Lower leg skin (tissue), 4 donors: Measurements from ENCODE around the gene TEPSIN. TPM values are rescaled to one million over a fixed set of nuclear protein-coding genes. Genes with fewer than 3 reads are reported as not detected.

Experiments used
- DNase-seq, 2 donors: peaks; one replicate each; pipeline ENCODE4 v3.0.0-alpha.2; 2019; ENCODE audit warnings: low spot score in 2 of 2
- H3K4me3 ChIP-seq: fragments of 200-600 bp; sonication (generic); 2 replicates; pipeline ENCODE4 v1.5.1; 2017; ENCODE audit warnings: mild to moderate bottlenecking, low read depth; ENCODE audit not compliant: poor library complexity, severe bottlenecking
- POLR2A ChIP-seq, 2 donors: fragments of 450-650 bp; IDR thresholded peaks; one replicate each; pipeline ENCODE4 v1.6.1; 2016 to 2017; ENCODE audit warnings: antibody characterized with exemption in 2 of 2, mild to moderate bottlenecking in 1 of 2, moderate library complexity in 1 of 2
- WGBS, 2 donors: methylation state at CpG; one replicate each; pipeline ENCODE4 v1.1.5; 2018; 5-methylcytosine and 5-hydroxymethylcytosine counted together
- intact Hi-C: fragments of 100-400 bp; cut with DNase I; formaldehyde crosslinking; loops from one replicate; pipeline ENCODE4 v1.15.0; 2023; ENCODE audit warnings: low total_unique reads
- total RNA-seq, 4 donors: library from RNA; depleted of rRNA; stranded (reverse); fragments of >200 nt; gene quantifications; one replicate each; pipeline ENCODE4 v1.1.0, GENCODE V29; 2016
- TF ChIP-seq, protein P1 (sequence below), 3 donors: fragments of 450-650 bp; IDR thresholded peaks; one replicate each; pipeline ENCODE4 v1.5.1; 2016; ENCODE audit warnings: antibody characterized with exemption in 3 of 3, mild to moderate bottlenecking in 3 of 3, moderate library complexity in 2 of 3

The TEPSIN gene
- total RNA-seq, 4 donors from 2014 or later: 40.7 to 104 (median 62.6) TPM

DNA sequence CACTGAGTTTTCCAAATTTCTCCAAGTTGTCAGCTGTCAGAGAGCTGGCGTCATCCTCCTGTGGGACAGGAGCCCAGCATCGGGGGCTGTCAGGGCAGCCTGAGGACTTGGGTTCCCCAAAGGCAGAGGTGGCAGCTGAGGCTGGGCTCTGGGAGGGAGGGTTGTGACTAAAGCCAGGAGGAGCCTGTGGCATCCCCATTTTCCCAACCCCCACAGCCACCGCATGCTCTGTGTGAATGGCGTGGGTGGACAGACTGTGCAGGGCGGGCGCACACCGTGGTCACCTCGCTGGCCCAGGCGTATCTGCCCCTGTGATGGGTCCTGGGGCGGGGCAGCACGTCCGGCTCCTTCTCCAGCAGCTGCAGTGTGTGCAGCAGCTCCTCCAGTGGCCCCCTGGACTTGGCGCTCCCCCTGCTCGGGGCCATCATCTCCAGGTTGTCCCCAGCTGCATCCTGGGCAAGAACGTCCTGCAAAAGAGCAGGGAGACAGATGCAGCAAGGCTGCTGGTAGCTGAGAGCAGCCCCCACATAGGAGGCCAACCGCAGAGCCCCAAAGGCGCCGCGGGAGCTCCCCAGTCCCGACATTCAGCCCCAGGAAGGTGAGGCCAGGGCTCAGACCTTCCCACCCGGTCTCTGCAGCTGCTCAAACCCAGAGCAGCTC, 40.9 kb downstream of the TEPSIN start:
- intact Hi-C loops: no loop called here
- no peak overlapping the region for H3K4me3 ChIP-seq
- DNase-seq: no peak
- TF ChIP-seq POLR2A (IDR thresholded peaks at IDR 0.05): no peak
- TF ChIP-seq, protein P1, sequence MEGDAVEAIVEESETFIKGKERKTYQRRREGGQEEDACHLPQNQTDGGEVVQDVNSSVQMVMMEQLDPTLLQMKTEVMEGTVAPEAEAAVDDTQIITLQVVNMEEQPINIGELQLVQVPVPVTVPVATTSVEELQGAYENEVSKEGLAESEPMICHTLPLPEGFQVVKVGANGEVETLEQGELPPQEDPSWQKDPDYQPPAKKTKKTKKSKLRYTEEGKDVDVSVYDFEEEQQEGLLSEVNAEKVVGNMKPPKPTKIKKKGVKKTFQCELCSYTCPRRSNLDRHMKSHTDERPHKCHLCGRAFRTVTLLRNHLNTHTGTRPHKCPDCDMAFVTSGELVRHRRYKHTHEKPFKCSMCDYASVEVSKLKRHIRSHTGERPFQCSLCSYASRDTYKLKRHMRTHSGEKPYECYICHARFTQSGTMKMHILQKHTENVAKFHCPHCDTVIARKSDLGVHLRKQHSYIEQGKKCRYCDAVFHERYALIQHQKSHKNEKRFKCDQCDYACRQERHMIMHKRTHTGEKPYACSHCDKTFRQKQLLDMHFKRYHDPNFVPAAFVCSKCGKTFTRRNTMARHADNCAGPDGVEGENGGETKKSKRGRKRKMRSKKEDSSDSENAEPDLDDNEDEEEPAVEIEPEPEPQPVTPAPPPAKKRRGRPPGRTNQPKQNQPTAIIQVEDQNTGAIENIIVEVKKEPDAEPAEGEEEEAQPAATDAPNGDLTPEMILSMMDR (IDR thresholded peaks at IDR 0.05): no peak
- WGBS, 2 donors: 92 to 94% methylated on average over 19 to 21 of the region's 21 CpGs

- intact Hi-C loops: no loop called here
- no peak for DNase-seq
- 80 to 94% methylated on average over 6 to 11 of the region's 14 CpGs for WGBS, 2 donors
- TF ChIP-seq, protein P1 (IDR thresholded peaks at IDR 0.05): no peak
- no peak for TF ChIP-seq POLR2A (IDR thresholded peaks at IDR 0.05)
- H3K4me3 ChIP-seq: no peak overlapping the region
Observed at GRCh38 chr17:81197409-81197795, 41.5 kb downstream of the TEPSIN start.

DNA sequence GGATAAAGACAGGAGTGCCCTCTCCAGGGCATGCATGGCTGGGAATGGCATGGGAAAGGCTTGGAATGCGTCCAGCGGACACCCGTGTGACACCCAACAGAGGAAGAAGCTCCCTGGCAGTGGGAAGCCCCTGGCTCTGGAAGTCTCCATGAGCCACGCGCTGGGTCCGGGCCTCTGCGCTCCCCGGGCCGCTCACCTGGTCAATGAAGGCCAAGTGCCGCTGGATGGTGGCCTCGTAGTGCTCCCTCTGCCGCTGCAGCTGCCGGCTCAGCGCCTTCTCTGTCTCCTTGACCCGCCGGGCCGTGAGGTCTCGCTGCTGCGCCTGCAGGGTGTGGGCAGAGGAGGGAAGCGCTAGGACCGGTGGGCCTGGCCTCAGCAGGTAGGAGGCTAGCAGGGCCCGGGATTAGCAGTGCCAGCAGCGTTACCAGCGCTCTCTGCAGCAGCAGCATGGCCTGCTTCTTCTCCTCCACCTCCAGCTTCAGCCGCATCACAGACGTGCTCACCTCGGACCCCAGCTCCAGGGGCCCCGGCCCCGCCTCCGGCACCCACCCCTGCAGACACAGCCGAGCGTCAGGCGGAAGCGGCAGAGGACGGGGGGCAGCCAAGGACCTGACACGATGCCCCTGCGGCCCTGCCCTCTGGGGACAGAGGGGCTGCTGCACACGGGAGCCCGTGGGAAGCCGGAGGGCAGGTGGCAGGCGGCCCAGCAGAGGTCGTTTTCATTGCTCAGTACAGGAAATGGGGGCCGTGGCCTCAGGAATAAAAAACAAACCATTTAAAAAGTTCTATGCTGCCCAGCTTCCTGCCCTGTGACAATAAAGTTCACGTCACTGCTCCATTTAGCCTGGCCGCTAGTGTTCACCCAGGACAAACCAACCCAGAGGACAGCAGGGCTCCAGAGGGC, 42.1 kb downstream of the TEPSIN start:
- H3K4me3 ChIP-seq: no peak overlapping the region
- no peak for TF ChIP-seq POLR2A (IDR thresholded peaks at IDR 0.05)
- TF ChIP-seq, protein P1 (IDR thresholded peaks at IDR 0.05): no peak
- no peak for DNase-seq
- 85 to 86% methylated on average over 39 to 40 of the region's 45 CpGs for WGBS, 2 donors
- intact Hi-C loops: no loop called here

DNA sequence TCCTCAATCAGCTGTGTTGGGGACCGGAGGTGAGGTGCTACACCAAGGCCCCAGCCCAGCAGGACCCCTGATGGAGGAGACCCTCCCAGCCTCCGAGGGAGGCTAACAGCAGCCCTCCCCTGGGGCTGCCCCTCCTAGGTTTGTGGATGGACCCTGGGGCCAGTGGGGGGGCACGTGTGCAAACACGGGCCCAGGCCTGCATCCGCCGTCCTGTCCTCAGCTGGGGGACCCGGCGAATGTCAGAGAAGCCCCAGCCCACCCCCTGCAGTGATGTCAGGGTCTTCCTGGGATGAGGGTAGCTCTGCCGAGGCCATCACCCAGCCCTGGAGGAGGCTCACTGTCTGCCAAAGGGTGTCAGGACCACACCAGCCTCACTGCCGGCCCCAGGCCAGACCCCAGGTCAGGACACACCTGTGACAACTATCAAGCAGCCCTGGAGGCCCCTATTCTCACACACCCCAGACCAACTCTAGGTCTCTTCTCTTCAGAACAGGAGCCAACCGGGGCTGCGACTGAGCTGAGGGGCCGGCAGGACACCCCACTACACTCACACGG, 42.8 kb downstream of the TEPSIN start:
- TF ChIP-seq, protein P1 (IDR thresholded peaks at IDR 0.05): no peak
- no peak for TF ChIP-seq POLR2A (IDR thresholded peaks at IDR 0.05)
- no peak overlapping the region for H3K4me3 ChIP-seq
- DNase-seq: no peak
- intact Hi-C loops: no loop called here
- 91 to 98% methylated on average over 11 to 14 of the region's 14 CpGs for WGBS, 2 donors

- WGBS, 2 donors: 77 to 92% methylated on average over 31 to 36 of the region's 37 CpGs
- no peak for DNase-seq
- H3K4me3 ChIP-seq: no peak overlapping the region
- intact Hi-C loops: no loop called here
- TF ChIP-seq, protein P1 (IDR thresholded peaks at IDR 0.05): no peak
- TF ChIP-seq POLR2A (IDR thresholded peaks at IDR 0.05): no peak
Observed at GRCh38 chr17:81194941-81195901, 43.6 kb downstream of the TEPSIN start.
